ENCODE results near the gene TLE3. TPM values are rescaled to one million over a fixed set of nuclear protein-coding genes. Genes with fewer than 3 reads are reported as not detected.

TLE3 gene
- total and polyA plus RNA-seq, 2 of the 13 experiments (the other 11 are each of a cell fraction or from before 2014, with no cell fraction given): 11.9 to 13.8 TPM

GRCh38 chr15:70080347-70080746 is 17.4 kb downstream of the TLE3 start:
- no peak overlapping the region for H3K9ac ChIP-seq (ENCODE audit: insufficient read depth, low read depth, low read length)
- in situ Hi-C loops (cut with HindIII; ENCODE audit: extremely low pct_ligation_motif_present, low pct_unique_long_range_greater_than_20kb) (loop anchor here (25.0 kb wide), 1 partner anchor 618 kb away; the partner anchor contains the start of gene RPLP1), intact Hi-C loops (cut with micrococcal nuclease; ENCODE audit: unreplicated experiment) (no loop called here)
- H3K27me3 ChIP-seq (ENCODE audit: control insufficient read depth in 1 of 2, insufficient read depth in 2 of 2, low read length in 2 of 2): no peaks in the 10 kb centered on the region
- no peak for FAIRE-seq
- peak overlapping the region; percentile 77; the same call in 1 of the 2 replicates for H3K4me2 ChIP-seq (ENCODE audit: low read depth, low read length)
- no TSS peak for BruUV-seq (replicated peaks)
- no peak for ATAC-seq
- peaks cover 21 to 56% of the 10 kb centered on the region in 2 experiments; a peak in 4 of 5 replicates for H3K36me3 ChIP-seq (replicated peaks in 1 of 2; ENCODE audit: control insufficient read depth in 1 of 2, insufficient read depth in 2 of 2, low read length in 2 of 2)
- TF ChIP-seq FOXO4 (CRISPR knock-in tag; conservative IDR thresholded peaks at IDR 0.05): no peak
- TF ChIP-seq ZNF605 (CRISPR knock-in tag; IDR thresholded peaks at IDR 0.05): no peak
- no peak for TF ChIP-seq ZNF644 (CRISPR knock-in tag; IDR thresholded peaks at IDR 0.05; ENCODE audit: low read depth)
- TF ChIP-seq KDM5B (CRISPR knock-in tag; IDR thresholded peaks at IDR 0.05; ENCODE audit: borderline replicate concordance): no peak
- TF ChIP-seq MBNL3 (CRISPR knock-in tag; conservative IDR thresholded peaks at IDR 0.05): no peak
- TF ChIP-seq ZBTB49 (CRISPR knock-in tag; IDR thresholded peaks at IDR 0.05; ENCODE audit: borderline replicate concordance): no peak
- TF ChIP-seq PCBP2 (optimal IDR thresholded peaks at IDR 0.05; ENCODE audit: low read depth, low read length, poor library complexity, severe bottlenecking): no peak
- no peak for TF ChIP-seq ZNF34 (CRISPR knock-in tag; IDR thresholded peaks at IDR 0.05; ENCODE audit: borderline replicate concordance)
- no peak for TF ChIP-seq REL (CRISPR knock-in tag; conservative IDR thresholded peaks at IDR 0.05)
- no peak for TF ChIP-seq POLR2AphosphoS5 (IDR thresholded peaks at IDR 0.05; ENCODE audit: low read depth, low read length)
- no peak for TF ChIP-seq KDM6A (CRISPR knock-in tag; IDR thresholded peaks at IDR 0.05; ENCODE audit: low read depth)
- TF ChIP-seq THAP11 (CRISPR knock-in tag; IDR thresholded peaks at IDR 0.05): no peak
- TF ChIP-seq ZNF383 (CRISPR knock-in tag; IDR thresholded peaks at IDR 0.05; ENCODE audit: borderline replicate concordance): no peak
- TF ChIP-seq HOXA7 (CRISPR knock-in tag; IDR thresholded peaks at IDR 0.05): no peak
- TF ChIP-seq SMARCE1 (IDR thresholded peaks at IDR 0.05; ENCODE audit: borderline replicate concordance): no peak
- 92% methylated on average over 6 of the region's 6 CpGs for WGBS (ENCODE audit: low lambda C conversion rate)
- peaks cover 69% of the 10 kb centered on the region for H4K20me1 ChIP-seq (ENCODE audit: insufficient read depth, low read length)
- POLR2A ChIA-PET: interaction anchor here (0.9 to 5.1 kb wide), 5 partner anchors 15 to 628 kb away, joined by 3 to 152 read pairs (median 5); partner anchors contain the start of genes RPLP1 and TLE3
- H3K4me3 ChIP-seq (replicated peaks in 1 of 3; ENCODE audit: insufficient read depth in 1 of 3, low read depth in 2 of 3, low read length in 3 of 3): no peak overlapping the region
- no peaks in the 10 kb centered on the region for H3K9me3 ChIP-seq (ENCODE audit: low read length)
- peaks cover 16% of the 10 kb centered on the region for H3K79me2 ChIP-seq (ENCODE audit: insufficient read depth, low read length)
- CTCF ChIA-PET (ENCODE audit: low intra/inter-chr PET ratio, low total read pairs): no interaction called here
- H2AFZ ChIP-seq (ENCODE audit: low read length): no peak overlapping the region
- no peak overlapping the region for H3K27ac ChIP-seq (ENCODE audit: extremely low read length, insufficient read depth, low read length)
- peaks cover 48% of the 10 kb centered on the region for H3K4me1 ChIP-seq (ENCODE audit: insufficient read depth, low read length)
- DNase-seq (ENCODE audit: low spot score): no peak
